Stimulated activated CD8-positive, alpha-beta memory T cell treated with anti-CD3 and anti-CD28 coated beads, Interleukin-12 subunit alpha, Interleukin-12 subunit beta, amount 100 ng/mL, for 24 hours (primary cell): ENCODE results near the gene MAGI3.
"Not testable (repeated sequence)": the region's sequence is repeated elsewhere in the genome, so short reads cannot be mapped to it uniquely, and the experiment has no call there.

Experiments used
- DNase-seq: peaks from one replicate; pipeline ENCODE4 v3.0.0-alpha.2; 2020; ENCODE audit errors: extremely low read depth

Gene MAGI3

DNA sequence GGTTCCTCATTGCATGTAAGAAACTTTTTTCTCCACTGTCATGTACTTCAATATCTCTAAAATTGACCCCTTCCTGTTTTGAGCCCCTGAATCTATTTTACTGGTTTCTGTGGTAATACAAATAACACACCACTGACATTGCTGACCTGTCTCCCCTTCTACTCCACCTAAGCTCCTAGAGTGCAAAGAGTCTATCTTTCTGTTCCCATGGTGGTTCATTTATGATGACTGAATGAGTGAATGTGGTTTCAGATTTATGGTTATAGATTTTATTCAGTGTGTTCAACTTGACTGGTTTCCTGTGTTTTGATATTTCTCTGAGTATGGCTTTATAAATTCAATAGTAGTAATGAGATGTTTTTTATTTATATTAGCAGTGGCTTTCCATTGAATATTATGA lies 127.7 kb downstream of the MAGI3 start:
- DNase-seq, result no peak

DNA sequence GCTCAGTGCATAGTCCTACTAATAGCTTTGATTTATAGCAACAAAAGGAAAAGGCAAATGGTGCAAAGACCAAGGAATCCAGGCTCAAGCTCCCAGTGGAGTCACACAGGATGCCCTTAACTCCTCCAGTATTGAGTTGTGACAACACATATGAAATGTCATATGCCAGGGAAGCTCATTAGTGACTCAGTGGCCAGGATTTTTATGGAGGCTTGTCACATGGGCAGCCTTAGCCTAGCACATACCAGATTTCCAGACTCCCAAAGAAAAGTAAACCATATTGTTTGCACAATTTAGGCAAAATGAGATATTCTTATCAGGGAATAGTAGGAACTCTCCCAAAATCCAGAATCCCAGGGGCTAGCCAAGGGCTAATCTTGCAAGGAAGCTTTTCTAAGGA lies 129.2 kb downstream of the MAGI3 start:
- DNase-seq, result no peak

DNA sequence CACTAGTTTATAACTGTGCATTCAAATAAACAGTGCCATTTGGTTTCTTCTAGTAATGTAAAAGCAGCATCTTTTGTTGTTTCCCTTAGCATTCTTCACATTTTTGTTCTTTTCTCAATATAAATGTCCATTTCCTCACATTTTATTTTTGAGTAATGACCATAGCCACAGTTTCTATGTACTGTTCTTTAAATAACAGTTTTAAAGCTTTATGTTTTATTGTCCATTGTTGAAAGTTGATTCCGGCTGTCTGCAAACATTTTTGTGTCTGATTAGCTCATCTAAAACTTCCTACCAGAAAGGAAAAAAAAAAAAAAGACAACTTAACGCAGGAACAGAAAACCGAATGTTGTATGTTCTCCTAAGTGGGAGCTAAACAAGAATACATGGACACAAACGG lies 139.7 kb downstream of the MAGI3 start:
- DNase-seq, result no peak

DNA sequence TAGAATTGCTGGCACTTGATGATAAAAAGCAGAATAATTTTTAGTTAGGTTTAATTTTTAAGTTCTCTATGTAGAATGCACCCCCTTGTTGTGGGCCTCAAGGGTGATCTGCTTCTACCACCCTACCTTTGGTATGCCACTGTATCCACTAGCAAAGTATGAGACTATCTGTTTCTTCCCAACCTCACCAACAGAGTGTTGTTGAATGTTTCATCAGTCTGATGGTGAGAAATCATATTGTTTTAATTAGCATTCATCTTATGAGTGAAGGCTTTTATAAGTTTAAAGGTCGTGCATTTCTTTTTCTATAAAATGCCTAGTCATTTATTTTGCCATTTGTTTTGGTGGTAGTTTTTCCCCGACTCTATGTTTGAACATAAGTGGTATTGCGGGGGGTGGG lies 141.0 kb downstream of the MAGI3 start:
- DNase-seq, result no peak

DNA sequence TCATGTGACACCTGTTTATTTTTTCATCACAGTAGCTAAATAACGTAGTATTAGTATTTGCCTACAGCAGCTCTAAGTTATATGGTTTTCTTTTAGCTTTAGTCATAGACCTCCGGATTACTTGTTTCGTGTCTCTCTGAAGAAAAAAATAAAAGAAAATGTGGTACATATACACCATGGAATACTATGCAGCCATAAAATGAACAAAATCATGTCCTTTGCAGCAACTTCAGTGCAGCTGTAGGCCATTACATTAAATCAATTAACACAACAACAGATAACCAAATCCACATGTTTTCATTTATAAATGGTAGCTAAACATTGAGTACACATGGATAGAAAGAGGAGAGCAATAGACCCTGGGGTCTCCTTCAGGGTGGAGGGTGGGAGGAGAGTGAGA lies 142.7 kb downstream of the MAGI3 start:
- no peak for DNase-seq

DNA sequence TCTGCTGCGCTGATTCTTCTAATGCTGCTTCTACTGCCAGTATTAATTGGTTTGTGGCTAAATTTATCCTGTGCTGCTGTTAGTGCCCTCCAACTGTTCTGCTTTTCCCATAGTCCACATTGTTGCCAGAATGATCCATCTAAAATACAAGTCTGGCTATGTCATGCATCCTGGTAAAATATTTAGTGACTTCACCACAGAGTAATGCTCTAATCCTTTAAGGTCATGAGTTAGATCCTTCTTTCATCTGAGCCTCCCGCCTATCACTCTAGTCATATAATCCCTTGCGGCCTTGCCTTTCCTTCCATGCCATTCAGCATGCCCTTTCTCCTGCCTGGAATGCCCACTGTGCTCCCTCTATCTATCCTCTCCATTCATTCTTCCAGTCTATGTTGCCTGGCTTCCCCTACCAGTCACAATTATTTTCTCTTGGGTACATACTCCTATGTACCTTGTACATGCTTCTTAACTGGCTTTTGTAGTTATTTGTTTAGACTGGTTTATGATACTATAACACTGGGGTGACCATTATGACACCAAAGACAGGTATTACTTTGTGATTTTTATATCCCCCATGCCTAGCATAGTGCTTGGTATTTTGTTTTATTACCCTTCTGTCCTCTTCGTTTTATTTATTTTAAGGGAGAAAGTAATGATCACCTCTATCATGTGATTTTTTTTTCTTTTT lies 144.0 kb downstream of the MAGI3 start:
- DNase-seq, result no peak

DNA sequence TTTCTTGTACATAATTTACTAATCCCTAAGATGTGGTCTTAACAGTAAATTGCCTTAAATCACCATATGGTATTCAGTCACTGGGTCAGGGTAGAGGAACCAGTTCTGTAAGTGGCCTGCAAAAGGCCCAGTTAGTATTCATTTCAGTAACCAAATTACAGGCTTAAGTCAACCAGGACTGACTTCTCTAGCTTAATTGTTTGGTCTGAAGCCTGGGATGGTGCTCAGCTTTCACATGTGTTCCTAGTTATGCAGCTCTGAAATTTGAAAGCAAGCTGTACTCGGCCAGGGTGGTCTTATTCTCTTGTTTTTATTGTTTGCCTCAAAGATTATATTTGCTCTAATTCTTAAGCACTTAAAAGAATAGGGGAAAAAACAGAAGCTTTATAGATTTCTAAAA lies 144.6 kb downstream of the MAGI3 start:
- DNase-seq, result no peak

DNA sequence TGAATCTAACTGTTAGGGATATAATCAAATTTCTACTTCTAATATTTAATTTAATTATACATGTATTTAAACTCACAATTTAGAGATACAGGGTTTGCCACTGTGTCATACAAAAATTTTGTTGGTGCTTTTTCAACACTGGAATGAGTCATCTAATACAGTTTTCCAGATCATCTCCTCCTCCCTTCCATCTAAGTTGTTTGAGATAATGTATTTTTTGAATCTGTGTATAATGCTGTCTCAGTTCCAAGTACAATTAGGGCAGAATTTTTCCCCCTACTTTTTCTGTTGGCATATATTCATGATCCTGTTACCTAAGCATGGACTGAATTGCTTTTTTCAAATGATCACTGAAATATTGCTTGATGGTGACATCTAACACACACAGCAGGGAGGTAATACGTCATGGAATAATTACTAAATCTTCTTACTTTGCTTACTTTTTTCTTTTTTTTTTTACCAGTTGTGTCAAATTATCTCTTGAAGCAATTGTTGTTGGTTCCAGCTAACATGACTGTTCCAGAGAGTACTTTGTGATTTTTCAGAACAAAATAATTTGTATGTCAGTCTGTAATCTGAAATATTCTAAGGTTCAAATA lies 146.0 kb downstream of the MAGI3 start:
- no peak for DNase-seq

DNA sequence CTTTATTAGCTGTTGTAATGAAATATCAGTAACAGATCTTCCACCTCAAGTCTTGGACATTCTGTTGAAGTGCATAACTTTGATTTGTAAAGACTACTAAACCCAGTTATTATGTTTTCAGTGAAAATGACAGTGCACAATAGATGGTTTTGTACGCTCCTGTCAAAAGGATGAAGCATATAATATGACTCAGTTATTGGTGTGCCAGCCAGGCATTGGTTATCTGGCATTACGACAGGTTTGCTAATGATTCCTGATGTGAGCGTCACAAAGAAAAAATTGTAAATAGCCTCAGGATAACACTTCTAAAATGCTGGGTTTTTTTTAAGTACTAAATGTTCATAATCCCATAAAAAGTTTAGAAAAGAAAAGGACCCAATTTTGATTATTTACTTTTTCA lies 147.9 kb downstream of the MAGI3 start:
- no peak for DNase-seq

DNA sequence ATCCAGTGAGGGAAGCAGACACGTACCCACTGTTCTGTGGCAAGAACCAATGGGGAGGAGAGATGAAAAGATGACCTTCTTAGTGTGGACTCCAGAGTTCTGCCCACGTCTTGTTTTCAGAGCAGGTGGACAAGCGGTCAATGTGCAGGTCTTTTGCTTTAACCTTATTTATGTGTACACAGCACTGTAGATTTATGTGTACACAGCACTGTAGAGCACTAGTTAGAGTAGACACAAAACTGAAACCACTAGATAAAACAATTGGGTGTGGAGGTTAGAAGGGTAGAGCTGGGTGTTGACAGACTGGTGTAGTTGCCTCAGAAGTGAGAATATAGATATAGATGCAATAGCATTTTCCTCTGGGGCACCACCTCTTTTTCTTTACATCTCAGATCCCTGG lies 150.0 kb downstream of the MAGI3 start:
- no peak for DNase-seq

DNA sequence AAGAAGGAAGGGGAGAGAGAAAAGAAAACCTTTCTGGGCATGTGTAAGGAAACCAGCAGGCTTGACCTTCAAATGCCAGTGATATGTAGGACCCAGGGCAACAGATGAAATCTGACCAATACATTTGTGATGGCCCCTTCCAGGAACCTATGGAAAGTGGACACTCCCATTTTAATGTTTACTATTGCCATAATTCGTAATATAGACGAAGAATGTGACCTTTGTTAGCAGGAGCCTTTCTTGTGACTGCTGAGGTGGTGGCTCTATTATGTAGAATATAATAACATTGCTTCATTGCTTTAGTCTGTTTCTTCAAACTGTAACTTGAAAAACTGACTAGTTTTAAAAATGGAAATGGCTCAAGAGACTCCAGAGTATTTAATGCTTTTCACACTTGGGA lies 150.8 kb downstream of the MAGI3 start:
- DNase-seq, result no peak

DNA sequence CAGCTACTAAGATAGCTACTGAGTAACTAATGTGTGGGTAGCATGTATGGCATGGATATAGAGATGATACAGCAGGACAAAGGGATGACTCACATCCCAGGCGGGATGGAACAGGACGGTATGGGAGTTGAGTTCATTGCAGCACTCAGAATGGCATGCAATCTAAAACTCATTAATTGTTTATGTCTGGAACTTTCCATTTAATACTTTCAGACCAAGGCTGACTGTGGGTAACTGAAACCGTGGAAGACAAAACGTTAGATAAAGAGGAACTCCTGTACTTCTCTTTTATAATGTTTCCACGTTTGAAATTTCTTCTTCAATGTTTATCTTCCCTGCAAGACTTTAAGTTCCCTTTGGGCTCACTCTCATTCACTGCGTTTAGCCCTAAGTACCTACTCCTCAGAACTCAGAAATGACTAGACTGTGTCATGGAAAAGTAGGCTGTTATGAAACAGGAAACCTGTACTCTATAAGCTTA lies 151.9 kb downstream of the MAGI3 start:
- DNase-seq, result no peak

DNA sequence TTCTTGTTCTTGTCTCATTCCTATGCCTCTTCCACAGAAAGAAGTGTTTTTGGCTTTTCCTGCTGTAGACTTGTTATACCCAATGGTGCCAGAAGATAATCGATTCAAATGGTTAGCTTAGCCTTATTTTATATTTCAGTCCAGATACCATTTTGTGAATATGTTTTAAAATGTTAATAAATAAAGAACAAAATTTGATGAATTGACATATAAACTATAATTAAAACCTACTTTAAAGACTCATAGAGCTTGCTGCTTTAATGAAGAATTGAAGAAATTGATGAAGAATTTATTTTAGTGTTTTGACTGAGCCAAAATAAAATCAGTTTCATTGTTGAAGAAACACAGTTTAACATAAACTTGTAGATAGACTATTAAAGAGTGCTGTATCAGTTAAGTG lies 152.8 kb downstream of the MAGI3 start:
- DNase-seq, result no peak

DNA sequence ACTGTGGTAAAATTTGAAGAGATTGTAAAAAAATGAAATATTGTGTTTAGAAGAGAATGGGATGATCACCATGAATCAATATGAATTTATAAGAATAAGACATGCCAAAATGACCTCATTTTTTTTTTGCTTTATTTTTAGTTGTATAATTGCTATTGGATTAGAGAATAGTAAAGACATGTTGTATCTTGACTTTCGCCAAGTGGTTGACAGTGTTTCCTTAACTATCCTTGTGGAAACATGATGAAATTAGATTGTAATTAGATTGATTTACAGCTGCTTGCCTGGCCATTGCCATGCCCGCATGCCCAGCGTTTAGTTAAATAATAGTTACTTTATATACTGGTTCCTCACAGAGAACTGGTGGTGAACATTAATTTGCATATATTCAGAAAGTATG lies 154.9 kb downstream of the MAGI3 start:
- DNase-seq, result no peak

DNA sequence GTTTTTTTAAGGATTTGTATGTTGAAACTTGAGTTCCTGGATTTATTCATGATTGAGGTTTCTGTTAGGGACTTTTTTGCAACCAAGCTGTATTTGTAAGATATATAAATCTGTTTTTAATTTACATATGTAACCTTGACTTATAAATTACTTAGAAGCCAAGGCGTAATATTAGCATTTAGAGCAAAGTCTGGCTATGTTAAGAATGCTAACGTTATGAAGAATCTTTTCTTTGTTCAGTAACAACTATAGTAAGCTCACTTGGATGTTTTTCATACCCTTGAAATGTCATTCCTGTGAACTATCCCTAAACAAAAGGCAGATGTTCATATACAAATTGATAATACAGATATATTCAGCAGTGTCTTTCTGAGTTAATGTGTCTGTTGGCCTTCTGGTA lies 155.3 kb downstream of the MAGI3 start:
- no peak for DNase-seq

DNA sequence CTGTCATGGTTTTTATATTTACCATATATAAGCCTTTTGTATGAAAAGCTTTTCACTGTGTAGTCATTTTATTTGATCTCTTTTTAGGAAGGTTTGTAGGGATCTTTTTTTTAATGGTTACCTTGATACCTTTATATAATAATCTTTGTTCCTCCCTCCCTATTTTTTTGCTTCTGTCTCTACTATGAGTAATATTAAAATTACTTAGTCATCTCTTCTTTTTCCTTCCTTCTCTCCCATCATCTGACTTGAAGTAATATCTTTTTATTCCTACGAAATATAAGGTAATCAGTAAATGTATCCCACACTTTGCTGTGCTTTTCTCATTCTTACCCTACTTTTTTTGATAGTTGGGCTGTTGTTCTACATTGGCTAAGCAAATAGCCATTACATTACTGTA lies 161.4 kb downstream of the MAGI3 start:
- no peak for DNase-seq

DNA sequence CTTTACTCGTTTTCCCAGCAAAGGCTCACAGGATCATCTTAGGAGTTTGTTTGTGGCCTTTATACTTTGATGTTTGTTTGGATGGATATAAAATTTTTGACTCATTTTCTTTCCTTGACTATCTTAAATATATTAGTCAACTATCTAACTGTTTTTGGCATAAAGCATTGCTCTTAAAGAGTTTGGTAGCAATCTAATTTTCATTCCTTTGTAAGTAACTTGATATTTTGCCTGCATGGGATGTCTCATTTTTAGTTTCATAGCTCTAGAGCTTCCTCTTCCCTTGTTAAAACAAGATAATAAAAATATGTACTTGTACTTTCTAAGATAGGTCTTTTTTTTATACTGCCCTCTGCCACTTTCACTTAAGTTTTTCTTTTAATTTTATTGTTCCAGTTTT lies 161.9 kb downstream of the MAGI3 start:
- DNase-seq, result no peak

DNA sequence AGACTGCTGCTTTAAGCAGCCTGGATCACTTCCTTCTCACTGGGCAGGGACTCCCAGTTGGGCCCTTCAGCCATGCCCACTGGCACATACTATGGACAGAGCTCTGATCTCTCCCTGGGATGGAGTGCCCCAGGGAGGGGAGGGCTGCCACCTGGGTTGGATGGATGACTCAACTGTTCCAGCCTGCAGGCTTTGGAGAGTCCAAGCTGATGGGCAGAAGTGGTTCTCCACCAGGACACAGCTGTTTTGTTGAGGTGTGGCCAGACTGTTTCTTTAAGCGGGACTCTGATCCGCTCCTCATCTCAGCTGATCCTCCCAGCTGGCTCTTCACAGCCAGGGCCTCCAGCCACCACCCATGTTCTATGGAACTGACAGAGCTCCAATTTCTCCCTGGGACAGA lies 166.9 kb downstream of the MAGI3 start:
- no peak for DNase-seq

DNA sequence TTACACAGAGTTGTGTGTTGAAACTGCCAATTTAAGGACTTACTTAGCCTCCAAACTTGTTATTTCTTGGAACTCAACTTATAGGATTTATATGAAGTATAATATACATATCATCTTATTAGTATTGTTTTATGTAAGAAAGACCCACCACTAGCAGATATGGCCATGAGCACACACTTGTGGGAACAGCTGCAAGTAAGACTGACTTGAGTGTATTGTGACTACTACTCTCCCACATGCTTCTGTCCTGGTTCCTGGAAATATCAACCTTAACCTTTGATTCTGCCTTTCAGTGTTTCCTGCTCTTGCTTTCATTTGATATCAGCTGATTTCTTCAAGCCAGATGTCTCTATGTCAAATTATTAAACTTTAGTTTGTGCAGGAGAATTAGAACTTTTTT lies 175.3 kb downstream of the MAGI3 start:
- no peak for DNase-seq

DNA sequence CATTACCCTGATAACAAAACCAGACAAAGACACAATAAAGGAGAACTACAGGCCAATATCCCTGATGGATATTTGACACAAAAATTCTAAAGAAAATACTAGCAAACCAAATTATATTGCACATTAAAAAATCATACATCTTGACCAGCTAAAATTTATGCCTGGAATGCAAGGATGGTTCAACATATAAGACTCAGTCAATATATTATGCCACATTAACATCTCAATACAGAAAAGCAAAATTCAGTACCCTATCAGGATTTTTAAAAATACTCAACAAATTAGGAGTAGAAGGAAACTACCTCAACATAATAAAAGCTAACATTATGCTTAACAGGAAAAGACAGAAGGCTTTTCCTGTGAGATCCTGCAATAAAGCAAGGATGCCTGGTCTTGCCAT lies 177.1 kb downstream of the MAGI3 start:
- no peak for DNase-seq

DNA sequence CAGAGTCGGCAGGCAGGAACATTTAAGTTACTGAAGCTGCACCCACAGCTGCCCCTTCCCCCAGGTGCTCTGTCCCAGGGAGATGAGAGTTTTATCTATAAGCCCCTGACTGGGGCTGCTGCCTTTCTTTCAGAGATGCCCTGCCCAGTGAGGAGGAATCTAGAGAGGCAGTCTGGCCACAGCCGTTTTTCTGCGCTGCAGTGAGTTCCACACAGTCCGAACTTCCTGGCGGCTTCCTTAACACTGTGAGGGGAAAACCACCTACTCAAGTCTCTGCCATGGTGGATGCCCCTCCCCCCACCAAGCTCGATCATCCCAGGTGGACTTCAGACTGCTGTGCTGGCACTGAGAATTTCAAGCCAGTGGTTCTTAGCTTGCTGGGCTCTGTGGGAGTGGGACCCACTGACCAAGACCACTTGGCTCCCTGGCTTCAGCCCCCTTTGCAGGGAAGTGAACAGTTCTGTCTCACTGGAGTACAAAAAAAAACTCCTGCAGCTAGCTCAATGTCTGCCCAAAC lies 185.5 kb downstream of the MAGI3 start:
- not testable (repeated sequence) for DNase-seq

DNA sequence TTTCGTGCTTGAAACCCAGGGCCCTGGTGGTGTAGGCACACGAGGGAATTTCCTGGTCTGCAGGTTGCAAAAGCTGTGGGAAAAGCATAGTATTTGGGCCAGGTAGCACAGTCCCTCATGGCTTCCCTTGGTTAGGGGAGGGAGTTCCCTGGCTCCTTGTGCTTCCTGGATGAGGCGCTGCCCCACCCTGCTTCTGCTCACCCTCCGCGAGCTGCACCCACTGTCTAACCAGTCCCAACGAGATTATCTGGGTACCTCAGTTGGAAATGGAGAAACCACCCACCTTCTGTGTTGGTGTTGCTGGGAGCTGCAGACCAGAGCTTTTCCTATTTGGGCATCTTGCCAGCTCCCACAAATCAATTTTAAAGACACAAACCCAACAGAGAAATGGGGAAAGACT lies 186.0 kb downstream of the MAGI3 start:
- no peak for DNase-seq

DNA sequence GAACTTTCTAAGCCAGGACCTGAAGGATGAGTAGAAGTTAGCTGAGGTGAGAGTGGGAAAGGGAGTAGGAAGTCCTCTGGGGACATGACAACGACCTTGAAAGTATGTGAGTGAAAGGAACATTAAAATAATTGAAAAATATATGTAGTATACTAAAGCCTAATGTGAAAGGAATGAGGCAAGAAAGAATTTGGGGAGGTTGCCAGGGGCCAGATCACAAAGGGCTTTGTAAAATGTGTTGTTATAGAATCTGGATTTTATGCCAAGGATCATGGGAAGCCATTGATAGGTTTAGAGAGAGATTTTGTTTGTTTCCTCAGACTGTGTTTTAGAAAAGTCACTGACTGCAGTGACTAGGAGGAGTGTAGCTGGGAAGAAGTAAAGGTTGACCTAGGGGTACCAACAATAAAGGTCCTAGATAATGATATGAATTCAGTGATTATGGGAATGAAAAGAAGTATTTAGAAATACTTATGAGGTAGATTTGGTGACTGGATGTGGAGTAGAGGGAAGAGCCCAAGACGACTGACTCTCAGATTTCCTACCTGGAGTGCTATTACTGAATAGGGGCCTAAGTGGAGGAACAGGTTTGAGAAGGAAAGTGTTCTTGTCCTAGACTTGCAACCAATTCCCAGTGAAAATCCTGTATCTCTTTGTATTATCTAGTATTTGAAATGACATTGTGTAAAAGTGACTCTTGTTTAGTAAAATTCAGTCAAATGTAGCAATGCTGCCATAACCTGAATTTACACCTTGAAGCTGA lies 189.1 kb downstream of the MAGI3 start:
- no peak for DNase-seq
